Vagina (tissue), 2 donors: Measurements from ENCODE around the gene PHLPP2. TPM values are rescaled to one million over a fixed set of nuclear protein-coding genes. Genes with fewer than 3 reads are reported as not detected.

Experiments
- DNase-seq, 2 donors: peaks; one replicate each; pipeline ENCODE4 v3.0.0-alpha.2; 2017; ENCODE audit errors: extremely low spot score in 2 of 2
- H3K27ac ChIP-seq: fragments of 200-600 bp; sonication (generic); one replicate; pipeline ENCODE4 v1.5.1; 2019
- H3K27me3 ChIP-seq: fragments of 200-600 bp; sonication (generic); one replicate; pipeline ENCODE4 v1.5.1; 2019
- H3K36me3 ChIP-seq, 2 donors: fragments of 200-600 bp; sonication (generic); one replicate each; pipeline ENCODE4 v1.5.1; 2017 to 2019
- H3K4me1 ChIP-seq: fragments of 200-600 bp; sonication (generic); one replicate; pipeline ENCODE4 v1.5.1; 2019
- H3K4me3 ChIP-seq, 2 donors: fragments of 200-600 bp; sonication (generic); 1 replicate in 1 of 2; 2 replicates in 1 of 2; pipeline ENCODE4 v1.5.1; 2016 to 2019
- H3K9me3 ChIP-seq: fragments of 200-600 bp; sonication (generic); one replicate; pipeline ENCODE4 v1.5.1; 2019
- CTCF ChIP-seq, 3 experiments: fragments of 450-650 bp in 2 of 3; fragments of 200-600 bp in 1 of 3; sonication (generic) in 1 of 3; IDR thresholded peaks; one replicate each; pipeline ENCODE4 v1.5.1; 2017 to 2019; ENCODE audit warnings: antibody characterized with exemption in 3 of 3, mild to moderate bottlenecking in 2 of 3, moderate library complexity in 2 of 3
- POLR2A ChIP-seq, 2 donors: fragments of 450-650 bp; IDR thresholded peaks; one replicate each; pipeline ENCODE4 v1.6.1; 2017; ENCODE audit warnings: antibody characterized with exemption in 2 of 2, mild to moderate bottlenecking in 2 of 2, moderate library complexity in 2 of 2
- POLR2AphosphoS5 ChIP-seq, 2 donors: sonication (generic); formaldehyde crosslinking; IDR thresholded peaks; one replicate each; pipeline ENCODE4 v1.9.0; 2017; ENCODE audit warnings: antibody characterized with exemption in 2 of 2, mild to moderate bottlenecking in 2 of 2, low read depth in 1 of 2; ENCODE audit not compliant: insufficient read depth in 1 of 2
- intact Hi-C: fragments of 100-400 bp; cut with DNase I; formaldehyde crosslinking; loops from one replicate; pipeline ENCODE4 v1.15.1; 2023
- total RNA-seq: library from RNA; depleted of rRNA; stranded (reverse); fragments of >200 nt; gene quantifications from one replicate; pipeline ENCODE4 v1.2.3, GENCODE V29; 2016

PHLPP2 gene
- total RNA-seq, 1 donor from 2014 or later, result 6.4 TPM

- DNase-seq, result no peak
- Histone ChIP-seq H3K9me3 (no peaks in the 10 kb centered on the region), H3K36me3 (no peaks in the 10 kb centered on the region), H3K4me3 (no peak overlapping the region), H3K27me3 (no peaks in the 10 kb centered on the region), H3K27ac (no peak overlapping the region), H3K4me1 (peaks cover 23% of the 10 kb centered on the region)
- intact Hi-C loops, result no loop called here
- no peak for TF ChIP-seq CTCF (IDR thresholded peaks at IDR 0.05)
- TF ChIP-seq POLR2A (IDR thresholded peaks at IDR 0.05), result no peak
- TF ChIP-seq POLR2AphosphoS5 (IDR thresholded peaks at IDR 0.05; ENCODE audit: insufficient read depth in 1 of 2, low read depth in 1 of 2), result no peak
Observed at GRCh38 chr16:71707199-71707598, 17.3 kb downstream of the PHLPP2 start.

- Histone ChIP-seq H3K36me3 (no peaks in the 10 kb centered on the region), H3K4me1 (peaks cover 23% of the 10 kb centered on the region), H3K4me3 (no peak overlapping the region), H3K9me3 (no peaks in the 10 kb centered on the region), H3K27ac (no peak overlapping the region), H3K27me3 (no peaks in the 10 kb centered on the region)
- TF ChIP-seq POLR2A (IDR thresholded peaks at IDR 0.05) (no peak), POLR2AphosphoS5 (IDR thresholded peaks at IDR 0.05; ENCODE audit: insufficient read depth in 1 of 2, low read depth in 1 of 2) (no peak), CTCF (IDR thresholded peaks at IDR 0.05) (no peak)
- intact Hi-C loops, result no loop called here
- no peak for DNase-seq
Observed at GRCh38 chr16:71706046-71706445, 18.5 kb downstream of the PHLPP2 start.

GRCh38 chr16:71703333-71703732 lies 21.2 kb downstream of the PHLPP2 start:
- no peak overlapping the region for H3K27ac ChIP-seq
- H3K4me3 ChIP-seq, result no peak overlapping the region
- DNase-seq, result no peak
- no peaks in the 10 kb centered on the region for H3K27me3 ChIP-seq
- H3K9me3 ChIP-seq, result no peaks in the 10 kb centered on the region
- peaks cover 0 to 4% of the 10 kb centered on the region in 2 donors for H3K36me3 ChIP-seq
- H3K4me1 ChIP-seq, result peaks cover 9% of the 10 kb centered on the region
- TF ChIP-seq POLR2AphosphoS5 (IDR thresholded peaks at IDR 0.05; ENCODE audit: insufficient read depth in 1 of 2, low read depth in 1 of 2) (no peak), POLR2A (IDR thresholded peaks at IDR 0.05) (no peak), CTCF (IDR thresholded peaks at IDR 0.05) (no peak)
- intact Hi-C loops, result no loop called here

- H3K27me3 ChIP-seq, result no peaks in the 10 kb centered on the region
- H3K4me1 ChIP-seq, result no peaks in the 10 kb centered on the region
- peaks cover 0 to 4% of the 10 kb centered on the region in 2 donors for H3K36me3 ChIP-seq
- H3K27ac ChIP-seq, result no peak overlapping the region
- no peaks in the 10 kb centered on the region for H3K9me3 ChIP-seq
- intact Hi-C loops, result no loop called here
- no peak for TF ChIP-seq POLR2A (IDR thresholded peaks at IDR 0.05)
- no peak for TF ChIP-seq POLR2AphosphoS5 (IDR thresholded peaks at IDR 0.05; ENCODE audit: insufficient read depth in 1 of 2, low read depth in 1 of 2)
- TF ChIP-seq CTCF (IDR thresholded peaks at IDR 0.05), result no peak
- H3K4me3 ChIP-seq, result no peak overlapping the region
- DNase-seq, result no peak
Observed at GRCh38 chr16:71700831-71701230, 23.7 kb downstream of the PHLPP2 start.

GRCh38 chr16:71698491-71698890 lies 26.0 kb downstream of the PHLPP2 start:
- intact Hi-C loops, result no loop called here
- no peak for DNase-seq

More at GRCh38 chr16:71698491-71698890, 26.0 kb downstream of the PHLPP2 start:
- H3K27ac ChIP-seq, result no peak overlapping the region
- no peaks in the 10 kb centered on the region for H3K9me3 ChIP-seq
- H3K4me3 ChIP-seq, result no peak overlapping the region
- no peak for TF ChIP-seq POLR2A (IDR thresholded peaks at IDR 0.05)
- no peak for TF ChIP-seq CTCF (IDR thresholded peaks at IDR 0.05)
- TF ChIP-seq POLR2AphosphoS5 (IDR thresholded peaks at IDR 0.05; ENCODE audit: insufficient read depth in 1 of 2, low read depth in 1 of 2), result no peak
- no peaks in the 10 kb centered on the region for H3K27me3 ChIP-seq
- no peaks in the 10 kb centered on the region for H3K4me1 ChIP-seq
- H3K36me3 ChIP-seq, result peaks cover 0 to 4% of the 10 kb centered on the region in 2 donors
